Kidney epithelial cell (primary cell): ENCODE data around the gene COPG2. TPM values are rescaled to one million over a fixed set of nuclear protein-coding genes. Genes with fewer than 3 reads are reported as not detected.

Experiments used
- DNase-seq: peaks from one replicate; pipeline ENCODE4 v3.0.0-alpha.2; 2010; ENCODE audit warnings: low read depth
- H3K27me3 ChIP-seq: 2 replicates; pipeline ENCODE4 v1.6.0; 2011; ENCODE audit warnings: low read length; ENCODE audit not compliant: control insufficient read depth, insufficient read depth
- H3K36me3 ChIP-seq: 2 replicates; pipeline ENCODE4 v1.5.1; 2011; ENCODE audit warnings: low read length; ENCODE audit not compliant: control insufficient read depth, insufficient read depth
- H3K4me3 ChIP-seq: 2 replicates; pipeline ENCODE4 v1.5.1; 2011; ENCODE audit warnings: low read depth, mild to moderate bottlenecking, control low read depth, low read length
- CTCF ChIP-seq: IDR thresholded peaks from 2 replicates; pipeline ENCODE4 v1.5.1; 2011; ENCODE audit warnings: mild to moderate bottlenecking, moderate library complexity, low read length, control low read depth, inconsistent platforms; ENCODE audit not compliant: insufficient read depth, poor library complexity, severe bottlenecking
- total RNA-seq: library from RNA; depleted of rRNA; stranded (reverse); fragments of >200 nt; gene quantifications from 2 replicates; pipeline ENCODE4 v1.2.3, GENCODE V29; 2015

Gene COPG2
- total RNA-seq, 1 donor from 2014 or later = 37.9 TPM

- no peaks in the 10 kb centered on the region for H3K27me3 ChIP-seq
- H3K36me3 ChIP-seq = no peaks in the 10 kb centered on the region
- no peak for DNase-seq
- TF ChIP-seq CTCF = no peak
- H3K4me3 ChIP-seq = peak overlapping the region; percentile 80
Observed at GRCh38 chr7:130667593-130668257, 823 bp downstream of the COPG2 start.

GRCh38 chr7:130662426-130662825 lies 6.1 kb downstream of the COPG2 start:
- Histone ChIP-seq H3K4me3 (no peak overlapping the region), H3K27me3 (no peaks in the 10 kb centered on the region), H3K36me3 (no peaks in the 10 kb centered on the region)
- no peak for TF ChIP-seq CTCF
- no peak for DNase-seq

GRCh38 chr7:130655286-130655685 lies 13.3 kb downstream of the COPG2 start:
- no peaks in the 10 kb centered on the region for H3K36me3 ChIP-seq
- DNase-seq = no peak
- TF ChIP-seq CTCF = no peak
- no peak overlapping the region for H3K4me3 ChIP-seq
- H3K27me3 ChIP-seq = no peaks in the 10 kb centered on the region

- TF ChIP-seq CTCF = no peak
- no peaks in the 10 kb centered on the region for H3K27me3 ChIP-seq
- no peaks in the 10 kb centered on the region for H3K36me3 ChIP-seq
- no peak for DNase-seq
- H3K4me3 ChIP-seq = no peak overlapping the region
Observed at GRCh38 chr7:130654850-130655249, 13.7 kb downstream of the COPG2 start.

GRCh38 chr7:130650611-130651120 lies 17.9 kb downstream of the COPG2 start:
- no peak for TF ChIP-seq CTCF
- DNase-seq = no peak
- Histone ChIP-seq H3K27me3 (no peaks in the 10 kb centered on the region), H3K36me3 (no peaks in the 10 kb centered on the region), H3K4me3 (no peak overlapping the region)

- Histone ChIP-seq H3K4me3 (no peak overlapping the region), H3K27me3 (no peaks in the 10 kb centered on the region), H3K36me3 (no peaks in the 10 kb centered on the region)
- no peak for TF ChIP-seq CTCF
- no peak for DNase-seq
Observed at GRCh38 chr7:130649004-130649790, 19.4 kb downstream of the COPG2 start.
